ENCODE measurements around the gene LRRC75B. TPM values are rescaled to one million over a fixed set of nuclear protein-coding genes. Genes with fewer than 3 reads are reported as not detected.

LRRC75B gene
- total and polyA plus RNA-seq, 9 of the 15 experiments (the other 6 are each of a cell fraction or from before 2014, with no cell fraction given), result 0.10 to 2.8 (median 1.0) TPM; not detected in 1

GRCh38 chr22:24584871-24585411 lies 7.9 kb downstream of the LRRC75B start:
- Histone ChIP-seq H4K20me1 (replicated peaks; ENCODE audit: control insufficient read depth, insufficient read depth, low read length) (no peaks in the 10 kb centered on the region), H3K9me1 (ENCODE audit: control insufficient read depth, insufficient read depth, low read length) (no peaks in the 10 kb centered on the region), H3K79me2 (ENCODE audit: control insufficient read depth, insufficient read depth, low read length) (no peaks in the 10 kb centered on the region), H3K9me3 (replicated peaks; ENCODE audit: control insufficient read depth, insufficient read depth, low read depth, low read length) (no peaks in the 10 kb centered on the region), H3K36me3 (ENCODE audit: control insufficient read depth, insufficient read depth, low read length) (no peaks in the 10 kb centered on the region), H3K27me3 (ENCODE audit: control insufficient read depth in 2 of 2, insufficient read depth in 2 of 2, low read length in 2 of 2) (no peaks in the 10 kb centered on the region), H3K4me3 (no peak overlapping the region), H3K4me1 (replicated peaks in 1 of 2; ENCODE audit: control insufficient read depth in 2 of 2, insufficient read depth in 2 of 2, low read length in 2 of 2) (peaks cover 0 to 17% of the 10 kb centered on the region in 2 experiments; a peak in 1 of 5 replicates), H3K9ac (ENCODE audit: insufficient read depth in 1 of 2, low read depth in 2 of 2, low read length in 2 of 2) (no peak overlapping the region), H2AFZ (ENCODE audit: low read depth, low read length) (no peak overlapping the region), H3K4me2 (ENCODE audit: insufficient read depth, low read length) (no peak overlapping the region), H3K27ac (ENCODE audit: extremely low read depth, low read depth, low read length) (no peak overlapping the region)
- in situ Hi-C loops (cut with MboI), result no loop called here
- DNase-seq (ENCODE audit: extremely low read depth in 1 of 4, low spot score in 3 of 4), result no peak
- intact Hi-C loops (cut with micrococcal nuclease), result no loop called here
- BruUV-seq (replicated peaks), result no TSS peak
- ATAC-seq, result no peak
- WGBS (ENCODE audit: insufficient coverage, low coverage, missing lambda C conversion rate), result 75% methylated on average over 5 of the region's 10 CpGs
- POLR2A ChIA-PET, result interaction anchor here (0.6 to 1.7 kb wide), 3 partner anchors 11 to 42 kb away, joined by 3 to 10 read pairs (median 3); no protein-coding TSS in a partner anchor
- FAIRE-seq, result no peak
- CTCF ChIA-PET (ENCODE audit: low intra/inter-chr PET ratio), result no interaction called here
- TF ChIP-seq ETV6 (IDR thresholded peaks at IDR 0.05; ENCODE audit: borderline replicate concordance in 1 of 2, low read depth in 2 of 2, low read length in 1 of 2) (no peak), ETV6 (CRISPR knock-in tag; IDR thresholded peaks at IDR 0.05; ENCODE audit: borderline replicate concordance) (no peak), MBD2 (IDR thresholded peaks at IDR 0.05; ENCODE audit: borderline replicate concordance, low read depth) (no peak), HINFP (tag; conservative IDR thresholded peaks at IDR 0.05; ENCODE audit: low read depth) (no peak), ZMIZ1 (IDR thresholded peaks at IDR 0.05; ENCODE audit: low read depth in 2 of 2, low read length in 2 of 2) (no peak), E2F8 (IDR thresholded peaks at IDR 0.05; ENCODE audit: low read depth, partially characterized antibody) (no peak)
